Upper lobe of left lung (tissue), 4 donors: Measurements from ENCODE around the gene FDXR.

Experiments
- CTCF ChIP-seq, 6 experiments: fragments of 450-650 bp in 4 of 6; fragments of 200-600 bp in 2 of 6; sonication (generic) in 2 of 6; IDR thresholded peaks; one replicate each; pipeline ENCODE4 v1.5.1; 2016 to 2019; ENCODE audit warnings: antibody characterized with exemption in 6 of 6
- EP300 ChIP-seq, 4 donors: sonication (generic); formaldehyde crosslinking; IDR thresholded peaks; one replicate each; pipeline ENCODE4 v1.5.1; 2017; ENCODE audit warnings: antibody characterized with exemption in 4 of 4, control low read depth in 2 of 4
- POLR2A ChIP-seq, 4 donors: fragments of 450-650 bp; IDR thresholded peaks; one replicate each; pipeline ENCODE4 v1.5.1; 2016 to 2017; ENCODE audit warnings: antibody characterized with exemption in 4 of 4, mild to moderate bottlenecking in 2 of 4

GRCh38 chr17:74866198-74866835 is 6.5 kb downstream of the FDXR start:
- TF ChIP-seq CTCF (IDR thresholded peaks at IDR 0.05), result no peak
- TF ChIP-seq EP300 (IDR thresholded peaks at IDR 0.05), result no peak
- no peak for TF ChIP-seq POLR2A (IDR thresholded peaks at IDR 0.05)
